K562 (cell line): Measurements from ENCODE around the gene ZSWIM6. TPM values are rescaled to one million over a fixed set of nuclear protein-coding genes. Genes with fewer than 3 reads are reported as not detected.

Experiments
- ATAC-seq: fragments of 200-7000 bp; cut with Tn5 transposase; 3 replicates; pipeline ENCODE4 v1.9.1; 2020; ENCODE audit warnings: moderate library complexity
- BruUV-seq: library from RNA; stranded (reverse); fragments of 400-500 nt; replicated peaks from 2 replicates; lab custom pipeline; 2021; lab: Mats Ljungman, UMichigan
- CTCF ChIA-PET: fragments of 300-600 bp; formaldehyde crosslinking; extraction: SDS; loops from one replicate; lab custom pipeline; 2021; ENCODE audit warnings: low intra/inter-chr PET ratio; lab: Yijun Ruan, JAX
- POLR2A ChIA-PET: fragments of 300-600, 350-650 bp; sonication (Branson Sonifier 250); formaldehyde crosslinking; extraction: SDS; loops from one replicate; lab custom pipeline; 2021; ENCODE audit warnings: antibody characterized with exemption, inconsistent platforms; lab: Yijun Ruan, JAX
- DNase-seq, 4 experiments: peaks; one replicate each; pipeline versions ENCODE4 v3.0.0 to v3.0.0-alpha.2; 2011 to 2018; ENCODE audit warnings: low spot score in 3 of 4, mixed read lengths in 3 of 4; ENCODE audit errors: extremely low read depth in 1 of 4
- FAIRE-seq: peaks from 2 replicates; lab custom pipeline; 2011; peaks lifted over from hg19 to GRCh38; lab: Jason Lieb, UNC
- H2AFZ ChIP-seq: 2 replicates; pipeline ENCODE4 v1.6.0; 2011; ENCODE audit warnings: low read depth, low read length, control low read depth, inconsistent platforms
- H3K27ac ChIP-seq: fragments of 200-600 bp; 3 replicates; pipeline ENCODE4 v1.8.0; 2011; ENCODE audit warnings: low read depth, mild to moderate bottlenecking, control low read depth, inconsistent platforms, low read length, moderate library complexity, mixed read lengths; ENCODE audit errors: extremely low read depth
- H3K27me3 ChIP-seq, 2 experiments: fragments of 300-600 bp in 1 of 2; 2 replicates in 1 of 2; 3 replicates in 1 of 2; pipeline versions ENCODE4 v1.6.0 to v1.8.0; 2011; ENCODE audit warnings: inconsistent platforms in 2 of 2, low read length in 2 of 2, mild to moderate bottlenecking in 1 of 2, mixed read lengths in 1 of 2, moderate library complexity in 1 of 2; ENCODE audit not compliant: control insufficient read depth in 2 of 2, insufficient read depth in 2 of 2
- H3K36me3 ChIP-seq: fragments of 300-600 bp; 3 replicates; pipeline ENCODE4 v1.8.0; 2011; ENCODE audit warnings: mild to moderate bottlenecking, low read length, inconsistent platforms; ENCODE audit not compliant: control insufficient read depth, insufficient read depth
- H3K4me1 ChIP-seq, 2 experiments: fragments of 200-600 bp in 1 of 2; replicated peaks in 1 of 2; 2 replicates in 1 of 2; 3 replicates in 1 of 2; pipeline versions ENCODE4 v1.5.1 to v1.8.0; 2011; ENCODE audit warnings: inconsistent platforms in 2 of 2, low read length in 2 of 2, mild to moderate bottlenecking in 1 of 2, mixed read lengths in 1 of 2, moderate library complexity in 1 of 2; ENCODE audit not compliant: control insufficient read depth in 2 of 2, insufficient read depth in 2 of 2
- H3K4me2 ChIP-seq: 2 replicates; pipeline ENCODE4 v1.6.1; 2011; ENCODE audit warnings: low read length, control low read depth, inconsistent platforms, mixed read lengths; ENCODE audit not compliant: insufficient read depth
- H3K4me3 ChIP-seq: fragments of 200-600 bp; sonication (generic), shearing (Covaris generic); 2 replicates; pipeline ENCODE4 v1.5.1; 2016; ENCODE audit warnings: control low read depth, inconsistent platforms
- H3K79me2 ChIP-seq: fragments of 200-600 bp; 3 replicates; pipeline ENCODE4 v1.8.0; 2011; ENCODE audit warnings: low read length, inconsistent platforms; ENCODE audit not compliant: control insufficient read depth, insufficient read depth
- H3K9ac ChIP-seq, 2 experiments: 2 replicates each; pipeline versions ENCODE4 v1.6.0 to v1.6.1; 2011; ENCODE audit warnings: low read depth in 2 of 2, low read length in 2 of 2, control low read depth in 1 of 2, inconsistent platforms in 1 of 2, mild to moderate bottlenecking in 1 of 2, mixed read lengths in 1 of 2; ENCODE audit not compliant: insufficient read depth in 1 of 2
- H3K9me1 ChIP-seq: one replicate; pipeline ENCODE4 v1.6.0; 2011; ENCODE audit warnings: inconsistent platforms, mild to moderate bottlenecking, low read length, moderate library complexity; ENCODE audit not compliant: control insufficient read depth, insufficient read depth
- H3K9me3 ChIP-seq: replicated peaks from 2 replicates; pipeline ENCODE4 v1.5.1; 2011; ENCODE audit warnings: low read depth, low read length, inconsistent platforms; ENCODE audit not compliant: control insufficient read depth, insufficient read depth
- H4K20me1 ChIP-seq: replicated peaks from 2 replicates; pipeline ENCODE4 v1.6.1; 2011; ENCODE audit warnings: low read length, inconsistent platforms, mixed read lengths; ENCODE audit not compliant: control insufficient read depth, insufficient read depth
- CBFB ChIP-seq: sonication (generic); formaldehyde crosslinking; IDR thresholded peaks from 2 replicates; pipeline ENCODE4 v1.4.0; 2020; ENCODE audit warnings: mild to moderate bottlenecking, missing genetic modification reagents
- EP300 ChIP-seq: IDR thresholded peaks from 2 replicates; pipeline ENCODE4 v1.6.1; 2012; ENCODE audit warnings: low read length, improper control_type of control experiment
- RFX1 ChIP-seq: fragments of 450-650 bp; IDR thresholded peaks from 2 replicates; pipeline ENCODE4 v1.6.1; 2016; ENCODE audit warnings: mild to moderate bottlenecking, moderate library complexity
- SMARCB1 ChIP-seq: IDR thresholded peaks from 2 replicates; pipeline ENCODE4 v1.6.1; 2011; ENCODE audit warnings: improper control_type of control experiment, low read depth; ENCODE audit not compliant: insufficient read length
- SREBF1 ChIP-seq: fragments of 150-350 bp; IDR thresholded peaks from 2 replicates; pipeline ENCODE4 v1.6.1; 2014; ENCODE audit warnings: antibody characterized with exemption, low read depth, low read length, borderline replicate concordance
- TEAD1 ChIP-seq, 2 experiments: fragments of 450-650 bp in 1 of 2; sonication (generic) in 1 of 2; formaldehyde crosslinking; IDR thresholded peaks; 2 replicates each; pipeline versions ENCODE4 v1.4.0 to v1.8.0; 2020 to 2022; ENCODE audit warnings: mild to moderate bottlenecking in 2 of 2, missing genetic modification reagents in 1 of 2
- ZC3H4 ChIP-seq: sonication (generic); formaldehyde crosslinking; IDR thresholded peaks from 2 replicates; pipeline ENCODE4 v1.9.0; 2021; ENCODE audit warnings: missing genetic modification reagents, borderline replicate concordance
- ZNF197 ChIP-seq: fragments of 200-800 bp; sonication (Bioruptor generic); IDR thresholded peaks from 2 replicates; pipeline ENCODE4 v1.6.1; 2016; ENCODE audit warnings: low read depth, missing genetic modification characterization, missing compliant biosample characterization
- ZNF224 ChIP-seq: sonication (generic); formaldehyde crosslinking; IDR thresholded peaks from 2 replicates; pipeline ENCODE4 v1.8.0; 2022; ENCODE audit warnings: mild to moderate bottlenecking, missing genetic modification reagents
- in situ Hi-C: fragments of 300-500 bp; cut with MboI; formaldehyde crosslinking; loops from 4 replicates; pipeline ENCODE4 v1.15.0; 2018; ENCODE audit warnings: inconsistent platforms, mixed read lengths
- intact Hi-C: fragments of 100-400 bp; cut with micrococcal nuclease; formaldehyde crosslinking; loops from 2 replicates; pipeline ENCODE4 v1.14.2; 2022
- polyA plus RNA-seq, 8 experiments: library from polyadenylated mRNA; depleted of rRNA in 4 of 8; stranded (reverse) in 5 of 8; unstranded in 3 of 8; fragments of >200 nt; fragmentation: Nextera tagmentation in 2 of 8; fragmentation: Illumina TruSeq in 1 of 8; extraction: Ambion mirVana in 2 of 8; extraction: Trizol in 1 of 8; gene quantifications; 2 replicates each; pipeline versions ENCODE4 v1.2.1 to v1.2.3, GENCODE V29; 2011 to 2014; ENCODE audit warnings: inconsistent platforms in 1 of 8, missing spikeins in 1 of 8
- total RNA-seq, 7 experiments: library from RNA; depleted of rRNA in 6 of 7; stranded (reverse); fragments of >200 nt in 6 of 7; fragmentation: Illumina TruSeq in 2 of 7; extraction: Trizol in 2 of 7; gene quantifications; 2 replicates each; pipeline versions ENCODE4 v1.2.1 to v1.2.3, GENCODE V29; 2011 to 2021; ENCODE audit warnings: low replicate concordance in 1 of 7

ZSWIM6 gene
- total and polyA plus RNA-seq, 9 of the 15 experiments (the other 6 are each of a cell fraction or from before 2014, with no cell fraction given): 0.81 to 3.2 (median 2.0) TPM

DNA sequence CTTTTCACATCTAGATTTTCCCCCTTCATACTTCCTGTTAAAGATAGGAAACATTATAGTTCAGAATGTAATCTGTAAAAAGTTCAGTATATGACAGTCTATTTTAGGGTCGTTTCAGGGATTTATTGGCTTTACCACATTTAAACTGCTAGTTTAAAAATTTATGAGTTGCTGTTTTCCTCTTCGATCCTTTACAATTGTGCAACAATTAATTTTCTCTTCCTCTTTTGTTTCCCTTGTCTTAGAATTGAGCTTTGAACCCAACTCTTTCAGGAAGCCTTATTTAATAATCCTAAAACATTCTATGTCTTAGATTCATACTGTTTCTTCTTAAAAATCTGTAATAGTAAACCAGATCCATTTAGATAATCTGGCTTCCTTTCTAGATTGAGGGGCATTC, 16.4 kb downstream of the ZSWIM6 start (continued):
- TF ChIP-seq CBFB (CRISPR knock-in tag): no peak
- TF ChIP-seq EP300: no peak
- TF ChIP-seq, all 486 proteins: peak for 0

DNA sequence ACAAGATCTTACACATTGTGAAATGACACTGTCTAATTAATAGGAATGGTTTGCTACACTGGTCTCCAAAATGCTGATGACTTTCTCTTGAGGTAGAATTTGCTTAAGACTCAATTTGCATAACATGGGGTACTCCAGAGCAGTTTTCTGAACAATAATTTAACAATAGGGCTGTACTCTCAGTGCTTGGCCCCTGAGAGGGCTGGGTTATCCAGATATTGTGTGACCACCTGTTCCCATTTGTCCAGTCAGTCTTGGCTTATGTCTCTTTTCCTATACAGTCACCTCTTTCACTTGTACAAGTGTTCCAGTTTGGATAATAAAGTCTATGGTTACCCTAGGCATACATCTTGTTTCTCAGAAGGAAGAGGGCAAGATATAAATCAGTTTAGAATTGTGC, 17.9 kb downstream of the ZSWIM6 start:
- intact Hi-C loops (no loop called here), in situ Hi-C loops (no loop called here)
- no peaks in the 10 kb centered on the region for H3K9me3 ChIP-seq
- BruUV-seq: no TSS peak
- no peaks in the 10 kb centered on the region for H3K79me2 ChIP-seq
- no peaks in the 10 kb centered on the region for H3K36me3 ChIP-seq
- no peak overlapping the region for H3K4me3 ChIP-seq
- ChIA-PET CTCF (no interaction called here), POLR2A (no interaction called here)
- H4K20me1 ChIP-seq: no peaks in the 10 kb centered on the region
- H3K9me1 ChIP-seq: no peaks in the 10 kb centered on the region
- no peak overlapping the region for H2AFZ ChIP-seq
- no peaks in the 10 kb centered on the region for H3K4me1 ChIP-seq
- H3K27ac ChIP-seq: no peak overlapping the region
- no peaks in the 10 kb centered on the region for H3K27me3 ChIP-seq
- no peak overlapping the region for H3K4me2 ChIP-seq
- ATAC-seq (no peak), DNase-seq (no peak)
- TF ChIP-seq RFX1 (no peak), ZNF224 (CRISPR knock-in tag) (no peak), SMARCB1 (no peak), ZNF197 (CRISPR knock-in tag) (no peak), SREBF1 (no peak), ZC3H4 (CRISPR knock-in tag) (no peak), TEAD1 (CRISPR knock-in tag; IDR thresholded peaks at IDR 0.05) (no peak)
- TF ChIP-seq, all 486 proteins: peak for 0
- no peak for FAIRE-seq
- H3K9ac ChIP-seq: no peak overlapping the region
